Small intestine (tissue), 7 donors: ENCODE measurements around the gene PNRC1. TPM values are rescaled to one million over a fixed set of nuclear protein-coding genes. Genes with fewer than 3 reads are reported as not detected.
"Not testable (repeated sequence)": the region's sequence is repeated elsewhere in the genome, so short reads cannot be mapped to it uniquely, and the experiment has no call there.

ENCODE experiments used
- DNase-seq, 2 donors: peaks; one replicate each; pipeline versions ENCODE4 v3.0.0 to v3.0.0-alpha.2; 2013
- FAIRE-seq: peaks from 2 replicates; lab custom pipeline; 2012; peaks lifted over from hg19 to GRCh38; lab: Jason Lieb, UNC
- H3K27ac ChIP-seq, 3 donors: one replicate each; pipeline ENCODE4 v1.5.1; 2013; ENCODE audit warnings: low read length in 2 of 3, mild to moderate bottlenecking in 2 of 3, control low read depth in 1 of 3, inconsistent platforms in 1 of 3, low read depth in 1 of 3, moderate library complexity in 1 of 3
- H3K27me3 ChIP-seq, 3 donors: one replicate each; pipeline ENCODE4 v1.6.1; 2013; ENCODE audit warnings: low read length in 3 of 3, inconsistent platforms in 1 of 3; ENCODE audit not compliant: control insufficient read depth in 3 of 3, insufficient read depth in 3 of 3
- H3K36me3 ChIP-seq, 3 donors: one replicate each; pipeline ENCODE4 v1.6.1; 2013; ENCODE audit warnings: low read length in 3 of 3, inconsistent platforms in 1 of 3, low read depth in 1 of 3, mild to moderate bottlenecking in 1 of 3, moderate library complexity in 1 of 3; ENCODE audit not compliant: control insufficient read depth in 3 of 3, insufficient read depth in 2 of 3
- H3K4me1 ChIP-seq, 3 donors: one replicate each; pipeline ENCODE4 v1.6.1; 2013; ENCODE audit warnings: low read length in 2 of 3, inconsistent platforms in 1 of 3, low read depth in 1 of 3, mild to moderate bottlenecking in 1 of 3, moderate library complexity in 1 of 3; ENCODE audit not compliant: control insufficient read depth in 3 of 3, insufficient read depth in 2 of 3
- H3K4me3 ChIP-seq, 3 donors: one replicate each; pipeline ENCODE4 v1.5.1; 2013; ENCODE audit warnings: low read length in 3 of 3, control low read depth in 1 of 3, inconsistent platforms in 1 of 3, low read depth in 1 of 3, mild to moderate bottlenecking in 1 of 3, moderate library complexity in 1 of 3
- H3K9me3 ChIP-seq, 2 donors: one replicate each; pipeline ENCODE4 v1.6.1; 2013; ENCODE audit warnings: low read depth in 1 of 2, low read length in 1 of 2; ENCODE audit not compliant: control insufficient read depth in 2 of 2, insufficient read depth in 1 of 2
- WGBS, 3 donors: extraction: QIAGEN DNeasy Blood & Tissue Kit; methylation state at CpG; one replicate each; pipeline ENCODE4 v1.1.7; 2013; 5-methylcytosine and 5-hydroxymethylcytosine counted together
- polyA plus RNA-seq, 4 donors: library from polyadenylated mRNA; stranded (reverse) in 3 of 4; unstranded in 1 of 4; fragments of 200-250 nt in 3 of 4; fragments of 120-200 nt in 1 of 4; gene quantifications; one replicate each; pipeline versions ENCODE4 v1.2.1 to v1.2.3, GENCODE V29; 2013
- donor health status: healthy with polysubstance abuse.
- donor health status: control.
- donor health status: control.
- donor health status: Bipolar disorder and iron deficiency.
- donor health status: healthy.

Gene PNRC1
- polyA plus RNA-seq, 4 donors: 30.2 to 72.3 (median 34.8) TPM

DNA sequence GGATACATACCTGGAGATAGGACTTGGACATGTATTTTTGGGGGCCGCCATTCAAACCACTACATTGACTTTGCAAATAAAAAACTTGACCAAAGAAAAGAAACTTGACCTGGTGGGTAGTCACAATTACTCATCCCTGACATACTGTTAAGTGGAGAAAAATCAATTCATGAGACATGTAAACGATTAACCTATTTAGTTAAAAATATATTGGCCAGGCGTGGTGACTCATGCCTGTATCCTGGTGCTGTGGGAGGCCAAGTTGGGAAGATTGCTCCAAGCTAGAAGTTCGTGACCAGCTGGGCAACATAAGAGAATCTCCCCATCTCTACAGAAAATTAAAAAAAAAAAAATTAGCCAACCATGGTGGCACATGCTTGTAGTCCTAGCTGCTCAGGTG, 39.8 kb downstream of the PNRC1 start:
- Histone ChIP-seq H3K9me3 (no peaks in the 10 kb centered on the region), H3K27me3 (peaks cover 0 to 8% (median 0%) of the 10 kb centered on the region in 3 donors), H3K4me3 (no peak overlapping the region), H3K4me1 (peaks cover 0 to 3% (median 0%) of the 10 kb centered on the region in 3 donors), H3K27ac (no peak overlapping the region), H3K36me3 (no peaks in the 10 kb centered on the region)
- DNase-seq: peak in 1 of 2 donors; percentile 8
- no peak for FAIRE-seq
- 54 to 75% (median 66%) methylated on average over 4 of the region's 4 CpGs for WGBS, 3 donors

DNA sequence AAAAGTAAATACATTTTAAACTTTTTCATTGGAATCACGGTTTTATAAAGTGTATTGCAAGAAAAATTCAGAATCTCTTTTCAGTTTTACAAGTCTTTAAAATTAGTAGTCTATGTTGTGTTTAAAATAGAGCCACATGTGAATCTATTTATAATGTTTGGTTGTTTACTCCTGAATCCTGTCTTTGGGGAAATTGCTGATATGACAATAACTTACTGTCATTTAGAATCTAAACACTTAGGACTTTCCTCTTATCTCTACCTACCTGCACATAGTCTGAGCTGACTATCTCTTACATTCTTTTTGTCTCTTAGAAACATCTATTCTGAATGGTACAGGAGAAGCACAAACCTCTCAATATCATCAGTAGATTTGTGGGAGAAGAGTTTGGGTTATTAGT, 41.4 kb downstream of the PNRC1 start:
- no peaks in the 10 kb centered on the region for H3K9me3 ChIP-seq
- WGBS, 3 donors: 79 to 84% (median 79%) methylated on average over 1 of the region's 1 CpG
- H3K4me3 ChIP-seq: no peak overlapping the region
- peaks cover 0 to 8% (median 0%) of the 10 kb centered on the region in 3 donors for H3K27me3 ChIP-seq
- H3K27ac ChIP-seq: no peak overlapping the region
- no peak for DNase-seq
- FAIRE-seq: no peak
- no peaks in the 10 kb centered on the region for H3K36me3 ChIP-seq
- H3K4me1 ChIP-seq: peaks cover 0 to under 1% (median 0%) of the 10 kb centered on the region in 3 donors

DNA sequence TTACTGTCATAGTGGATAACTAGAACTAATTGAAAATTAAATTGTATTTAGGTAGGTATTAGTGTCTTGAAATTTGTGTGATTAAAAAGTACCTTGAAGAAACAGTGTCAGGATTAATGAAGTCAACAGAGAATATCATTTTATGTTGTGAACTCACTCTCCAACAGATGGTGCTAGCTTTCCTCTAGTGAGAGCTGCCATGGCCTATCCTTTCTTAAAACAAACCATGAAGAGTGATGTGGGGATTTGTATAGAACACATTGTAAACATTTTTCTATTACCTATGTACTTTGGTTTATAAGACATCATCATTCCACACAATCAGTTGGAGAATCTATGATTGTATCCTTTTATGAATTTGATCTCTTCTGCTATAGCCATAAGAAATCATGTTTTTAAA, 42.1 kb downstream of the PNRC1 start:
- peaks cover 0 to under 1% of the 10 kb centered on the region in 2 donors for H3K9me3 ChIP-seq
- FAIRE-seq (no peak), DNase-seq (peak; percentile 49 to 55)
- no peak overlapping the region for H3K27ac ChIP-seq
- peaks cover 0 to 6% (median 0%) of the 10 kb centered on the region in 3 donors for H3K27me3 ChIP-seq
- no peak overlapping the region for H3K4me3 ChIP-seq
- no peaks in the 10 kb centered on the region for H3K4me1 ChIP-seq
- no peaks in the 10 kb centered on the region for H3K36me3 ChIP-seq

DNA sequence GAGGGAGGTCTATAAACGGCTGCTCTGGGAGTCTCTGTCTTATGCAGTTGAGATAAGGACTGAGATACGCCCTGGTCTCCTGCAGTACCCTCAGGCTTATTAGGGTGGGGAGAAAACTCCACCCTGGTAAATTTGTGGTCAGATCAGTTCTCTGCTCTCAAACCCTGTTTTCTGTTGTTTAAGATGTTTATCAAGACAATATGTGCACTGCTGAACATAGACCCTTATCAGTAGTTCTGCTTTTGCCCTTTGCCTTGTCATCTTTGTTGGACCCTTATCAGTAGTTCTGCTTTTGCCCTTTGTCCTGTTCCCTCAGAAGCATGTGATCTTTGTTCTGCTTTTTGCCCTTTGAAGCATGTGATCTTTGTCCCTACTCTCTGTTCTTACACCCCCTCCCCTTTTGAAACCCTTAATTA, 47.7 kb downstream of the PNRC1 start:
- FAIRE-seq, H3K27ac ChIP-seq, DNase-seq, H3K4me3 ChIP-seq, H3K4me1 ChIP-seq, H3K27me3 ChIP-seq, H3K36me3 ChIP-seq: not testable (repeated sequence)
- peaks cover 0 to 18% of the 10 kb centered on the region in 2 donors for H3K9me3 ChIP-seq
- 48 to 71% (median 64%) methylated on average over 2 of the region's 2 CpGs for WGBS, 3 donors

DNA sequence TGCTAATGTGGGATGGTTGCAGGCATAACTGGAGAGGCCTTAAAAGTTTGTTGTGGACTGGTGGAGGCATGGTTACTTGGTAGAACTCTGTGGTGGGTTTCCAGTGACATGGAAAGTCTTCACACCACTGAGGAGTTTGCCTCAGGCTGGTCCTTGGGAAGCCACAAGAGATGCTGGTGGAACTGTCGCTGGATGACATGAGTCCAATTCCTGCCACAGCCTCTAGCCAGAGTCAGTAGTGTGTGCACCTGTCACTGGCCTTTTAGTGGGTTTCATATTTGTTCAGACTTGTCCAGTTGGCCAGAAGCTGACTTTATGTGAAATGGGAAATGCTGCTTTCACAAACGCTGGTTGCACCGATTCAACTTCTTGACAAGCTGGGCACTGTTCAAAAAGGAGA, 51.0 kb downstream of the PNRC1 start:
- WGBS, 3 donors: 90 to 94% (median 93%) methylated on average over 3 of the region's 3 CpGs
- no peaks in the 10 kb centered on the region for H3K4me1 ChIP-seq
- H3K4me3 ChIP-seq: no peak overlapping the region
- FAIRE-seq (no peak), DNase-seq (no peak)
- no peaks in the 10 kb centered on the region for H3K27me3 ChIP-seq
- peaks cover 0 to 27% of the 10 kb centered on the region in 2 donors for H3K9me3 ChIP-seq
- H3K36me3 ChIP-seq: peaks cover 0 to 2% (median 0%) of the 10 kb centered on the region in 3 donors
- H3K27ac ChIP-seq: no peak overlapping the region

DNA sequence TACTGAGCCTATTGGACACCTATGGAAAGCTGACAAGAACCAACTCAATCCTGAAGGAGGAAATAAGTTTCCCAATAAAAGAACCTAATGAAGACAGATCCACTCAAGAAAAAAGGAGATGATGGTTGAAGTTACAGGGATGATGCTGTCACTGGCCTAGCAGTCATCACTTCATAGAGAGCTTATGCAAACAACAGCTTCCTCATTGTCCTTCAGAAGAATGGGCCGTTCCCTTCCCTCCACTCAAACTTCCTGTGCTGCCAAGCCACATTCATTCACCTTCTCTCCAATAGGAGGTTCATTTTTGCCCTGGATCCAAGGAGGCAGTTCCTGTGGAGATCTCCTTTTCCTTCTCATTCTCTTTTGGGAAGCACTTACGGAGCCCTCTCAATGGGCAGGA, 51.5 kb downstream of the PNRC1 start:
- DNase-seq (no peak), FAIRE-seq (no peak)
- Histone ChIP-seq H3K36me3 (peaks cover 0 to 2% (median 0%) of the 10 kb centered on the region in 3 donors), H3K4me1 (no peaks in the 10 kb centered on the region), H3K4me3 (no peak overlapping the region), H3K9me3 (peaks cover 0 to 27% of the 10 kb centered on the region in 2 donors), H3K27ac (no peak overlapping the region), H3K27me3 (no peaks in the 10 kb centered on the region)
- WGBS, 3 donors: 79 to 90% (median 86%) methylated on average over 2 of the region's 2 CpGs

DNA sequence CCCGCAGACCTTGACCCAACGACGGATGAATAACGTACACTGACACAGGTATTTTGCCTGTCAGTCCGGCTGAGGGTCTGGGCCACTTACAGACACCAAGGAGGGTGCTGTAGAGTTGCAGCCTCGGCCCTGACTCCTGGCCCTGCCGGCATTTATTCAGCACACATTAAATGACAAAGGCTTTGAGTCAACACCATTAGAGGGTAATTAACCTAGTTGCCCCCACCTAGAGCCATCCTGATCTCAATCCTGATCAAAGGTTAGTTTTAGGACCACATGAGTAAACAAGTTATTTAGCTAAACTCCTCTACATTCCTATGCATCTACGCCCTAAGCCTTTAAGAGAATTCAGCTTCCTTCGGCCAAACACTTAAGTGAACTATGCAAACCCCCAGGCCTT, 53.4 kb downstream of the PNRC1 start:
- FAIRE-seq: no peak
- DNase-seq: no peak
- WGBS, 3 donors: 86 to 93% (median 92%) methylated on average over 9 of the region's 9 CpGs
- peaks cover 0 to 2% (median 0%) of the 10 kb centered on the region in 3 donors for H3K36me3 ChIP-seq
- H3K27ac ChIP-seq: no peak overlapping the region
- H3K9me3 ChIP-seq: peaks cover 0 to 15% of the 10 kb centered on the region in 2 donors
- no peaks in the 10 kb centered on the region for H3K27me3 ChIP-seq
- H3K4me3 ChIP-seq: no peak overlapping the region
- no peaks in the 10 kb centered on the region for H3K4me1 ChIP-seq

DNA sequence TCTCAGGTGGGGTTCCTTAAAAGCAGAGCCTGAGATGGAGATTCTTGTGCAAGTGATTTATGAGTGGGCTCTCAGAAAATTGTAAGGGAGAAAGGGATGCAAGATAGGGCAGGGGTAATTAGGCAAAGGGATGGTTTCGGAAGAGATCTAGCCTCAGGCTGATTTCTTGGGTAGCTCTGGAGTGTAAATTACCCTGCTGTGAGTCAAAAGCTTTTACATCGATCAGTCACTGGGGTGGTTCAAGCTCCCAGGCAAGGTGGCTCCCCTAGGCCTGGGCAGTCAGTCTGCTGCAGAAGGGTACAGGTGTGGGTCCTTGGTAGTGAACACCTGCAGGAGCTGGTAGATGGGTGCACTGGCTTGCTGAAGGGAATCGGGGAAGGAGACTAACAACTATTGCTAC, 54.2 kb downstream of the PNRC1 start:
- no peak for FAIRE-seq
- H3K4me3 ChIP-seq: no peak overlapping the region
- WGBS, 3 donors: 88 to 98% (median 94%) methylated on average over 3 of the region's 3 CpGs

More for the DNA sequence above, 54.2 kb downstream of the PNRC1 start:
- H3K9me3 ChIP-seq: peaks cover 0 to 10% of the 10 kb centered on the region in 2 donors
- no peaks in the 10 kb centered on the region for H3K27me3 ChIP-seq
- no peak for DNase-seq
- H3K27ac ChIP-seq: no peak overlapping the region
- H3K36me3 ChIP-seq: peaks cover 0 to 2% (median 0%) of the 10 kb centered on the region in 3 donors
- peaks cover under 1 to 4% (median 2%) of the 10 kb centered on the region in 3 donors for H3K4me1 ChIP-seq
